A673 (cell line): Measurements from ENCODE around the gene RPS6KB1. TPM values are rescaled to one million over a fixed set of nuclear protein-coding genes. Genes with fewer than 3 reads are reported as not detected.
"Not testable (repeated sequence)": the region's sequence is repeated elsewhere in the genome, so short reads cannot be mapped to it uniquely, and the experiment has no call there.

Experiments used
- BruUV-seq: library from RNA; stranded (reverse); fragments of 400-500 nt; replicated peaks from 2 replicates; lab custom pipeline; 2021; lab: Mats Ljungman, UMichigan
- CTCF ChIA-PET: fragments of 300-600 bp; sonication (Branson Sonifier 250); formaldehyde crosslinking; loops from one replicate; lab custom pipeline; 2022; ENCODE audit warnings: antibody characterized with exemption; lab: Charles Lee
- POLR2A ChIA-PET: fragments of 300-600 bp; sonication (Branson Sonifier 250); formaldehyde crosslinking; loops from one replicate; lab custom pipeline; 2022; ENCODE audit warnings: antibody characterized with exemption; ENCODE audit not compliant: low non-redundant PET; lab: Charles Lee
- DNase-seq: peaks from one replicate; pipeline ENCODE4 v3.0.0-alpha.2; 2015; ENCODE audit warnings: low spot score
- H3K27ac ChIP-seq: fragments of 200-600 bp; sonication (generic); 2 replicates; pipeline ENCODE4 v1.5.1; 2016; ENCODE audit warnings: mixed run types, low read depth, mild to moderate bottlenecking, mixed read lengths, antibody characterized with exemption, low read length; ENCODE audit not compliant: poor library complexity, severe bottlenecking
- H3K27me3 ChIP-seq: fragments of 200-600 bp; sonication (generic); replicated peaks from 2 replicates; pipeline ENCODE4 v1.6.1; 2017; ENCODE audit warnings: mixed run types, low read depth, mild to moderate bottlenecking, mixed read lengths, antibody characterized with exemption, low read length; ENCODE audit not compliant: insufficient read depth, poor library complexity
- H3K36me3 ChIP-seq: fragments of 200-600 bp; sonication (generic); 2 replicates; pipeline ENCODE4 v1.6.1; 2016; ENCODE audit warnings: mixed run types, mild to moderate bottlenecking, mixed read lengths, antibody characterized with exemption, low read length; ENCODE audit not compliant: insufficient read depth, poor library complexity, severe bottlenecking
- H3K4me1 ChIP-seq: fragments of 200-600 bp; sonication (generic); 2 replicates; pipeline ENCODE4 v1.6.1; 2017; ENCODE audit warnings: mixed run types, mild to moderate bottlenecking, mixed read lengths, antibody characterized with exemption, low read length; ENCODE audit not compliant: insufficient read depth, poor library complexity, severe bottlenecking
- H3K4me3 ChIP-seq: fragments of 200-600 bp; sonication (generic); 2 replicates; pipeline ENCODE4 v1.5.1; 2016; ENCODE audit warnings: low read depth, mixed run types, mild to moderate bottlenecking, mixed read lengths, low read length; ENCODE audit not compliant: poor library complexity, severe bottlenecking
- H3K9me3 ChIP-seq: fragments of 200-600 bp; sonication (generic); 2 replicates; pipeline ENCODE4 v1.6.1; 2016; ENCODE audit warnings: mixed run types, low read depth, mild to moderate bottlenecking, mixed read lengths, antibody characterized with exemption, low read length; ENCODE audit not compliant: poor library complexity, severe bottlenecking
- EZH2 ChIP-seq: fragments of 200-600 bp; sonication (generic); IDR thresholded peaks from 2 replicates; pipeline ENCODE4 v1.6.1; 2017; ENCODE audit warnings: borderline replicate concordance, low read depth, mild to moderate bottlenecking, mixed read lengths, antibody characterized with exemption, low read length; ENCODE audit not compliant: poor library complexity, severe bottlenecking
- intact Hi-C: fragments of 100-400 bp; cut with micrococcal nuclease; formaldehyde crosslinking; loops from one replicate; pipeline ENCODE4 v1.10.0; 2022; ENCODE audit not compliant: unreplicated experiment
- total RNA-seq: library from RNA; stranded (reverse); gene quantifications from 2 replicates; pipeline ENCODE4 v1.2.3, GENCODE V29; 2021
- TF ChIP-seq, protein P1 (sequence below): fragments of 300-800, 200-600 bp; sonication (generic); conservative IDR thresholded peaks from 2 replicates; pipeline ENCODE4 v1.5.1; 2017; ENCODE audit warnings: low read depth, mild to moderate bottlenecking, antibody characterized with exemption, low read length, moderate library complexity, mixed read lengths

The RPS6KB1 gene
- total RNA-seq, 1 experiment from 2014 or later = 56.5 TPM

DNA sequence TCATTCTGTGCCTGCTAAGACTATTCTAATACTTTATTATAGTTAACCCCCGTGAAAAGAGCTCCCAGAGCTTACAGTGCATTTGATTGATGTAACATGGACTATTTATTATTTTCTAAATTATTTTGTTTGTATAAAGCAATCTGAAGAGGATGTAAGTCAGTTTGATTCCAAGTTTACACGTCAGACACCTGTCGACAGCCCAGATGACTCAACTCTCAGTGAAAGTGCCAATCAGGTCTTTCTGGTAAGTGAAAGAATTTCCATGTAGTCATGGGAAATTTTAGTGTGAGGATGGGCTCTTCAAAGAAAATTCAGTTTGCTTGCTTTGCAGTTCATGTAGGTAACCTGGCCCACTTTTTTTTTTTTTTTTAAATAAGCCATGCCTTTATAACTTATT, 47.8 kb downstream of the RPS6KB1 start:
- DNase-seq, H3K9me3 ChIP-seq, H3K4me3 ChIP-seq, POLR2A ChIA-PET, BruUV-seq, intact Hi-C loops, H3K4me1 ChIP-seq, H3K27ac ChIP-seq, H3K27me3 ChIP-seq: not testable (repeated sequence)
- H3K36me3 ChIP-seq = peaks cover 43% of the 10 kb centered on the region
- CTCF ChIA-PET = interaction anchor here (1.2 kb wide), 1 partner anchor 26 kb away, joined by 3 read pairs; no protein-coding TSS in a partner anchor

DNA sequence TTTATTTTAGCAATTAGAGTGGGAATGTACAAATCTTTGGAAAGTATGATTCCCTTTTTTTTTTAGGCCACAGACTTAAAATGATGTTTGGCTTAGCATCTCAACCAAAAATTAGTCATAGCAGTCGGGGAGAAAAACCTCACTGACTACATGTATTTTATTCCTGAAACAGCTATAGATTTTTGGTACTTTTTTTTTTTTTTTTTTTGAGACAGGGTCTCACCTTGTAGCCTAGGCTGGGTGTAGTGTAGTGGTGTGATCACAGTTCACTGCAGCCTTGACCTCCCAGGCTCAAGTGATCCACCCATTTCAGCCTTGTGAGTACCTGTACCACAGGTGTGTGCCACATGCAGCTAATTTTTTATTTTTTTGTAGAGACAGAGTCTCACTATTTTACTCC, 48.2 kb downstream of the RPS6KB1 start:
- CTCF ChIA-PET = no interaction called here
- TF ChIP-seq EZH2 = no peak
- TF ChIP-seq, protein P1, sequence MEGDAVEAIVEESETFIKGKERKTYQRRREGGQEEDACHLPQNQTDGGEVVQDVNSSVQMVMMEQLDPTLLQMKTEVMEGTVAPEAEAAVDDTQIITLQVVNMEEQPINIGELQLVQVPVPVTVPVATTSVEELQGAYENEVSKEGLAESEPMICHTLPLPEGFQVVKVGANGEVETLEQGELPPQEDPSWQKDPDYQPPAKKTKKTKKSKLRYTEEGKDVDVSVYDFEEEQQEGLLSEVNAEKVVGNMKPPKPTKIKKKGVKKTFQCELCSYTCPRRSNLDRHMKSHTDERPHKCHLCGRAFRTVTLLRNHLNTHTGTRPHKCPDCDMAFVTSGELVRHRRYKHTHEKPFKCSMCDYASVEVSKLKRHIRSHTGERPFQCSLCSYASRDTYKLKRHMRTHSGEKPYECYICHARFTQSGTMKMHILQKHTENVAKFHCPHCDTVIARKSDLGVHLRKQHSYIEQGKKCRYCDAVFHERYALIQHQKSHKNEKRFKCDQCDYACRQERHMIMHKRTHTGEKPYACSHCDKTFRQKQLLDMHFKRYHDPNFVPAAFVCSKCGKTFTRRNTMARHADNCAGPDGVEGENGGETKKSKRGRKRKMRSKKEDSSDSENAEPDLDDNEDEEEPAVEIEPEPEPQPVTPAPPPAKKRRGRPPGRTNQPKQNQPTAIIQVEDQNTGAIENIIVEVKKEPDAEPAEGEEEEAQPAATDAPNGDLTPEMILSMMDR = no peak
- Histone ChIP-seq H3K4me3 (no peak overlapping the region), H3K36me3 (peaks cover 42% of the 10 kb centered on the region), H3K27ac (no peak overlapping the region), H3K27me3 (no peaks in the 10 kb centered on the region), H3K4me1 (no peaks in the 10 kb centered on the region), H3K9me3 (no peaks in the 10 kb centered on the region)
- POLR2A ChIA-PET = no interaction called here
- BruUV-seq = no TSS peak
- no peak for DNase-seq
- intact Hi-C loops = no loop called here

DNA sequence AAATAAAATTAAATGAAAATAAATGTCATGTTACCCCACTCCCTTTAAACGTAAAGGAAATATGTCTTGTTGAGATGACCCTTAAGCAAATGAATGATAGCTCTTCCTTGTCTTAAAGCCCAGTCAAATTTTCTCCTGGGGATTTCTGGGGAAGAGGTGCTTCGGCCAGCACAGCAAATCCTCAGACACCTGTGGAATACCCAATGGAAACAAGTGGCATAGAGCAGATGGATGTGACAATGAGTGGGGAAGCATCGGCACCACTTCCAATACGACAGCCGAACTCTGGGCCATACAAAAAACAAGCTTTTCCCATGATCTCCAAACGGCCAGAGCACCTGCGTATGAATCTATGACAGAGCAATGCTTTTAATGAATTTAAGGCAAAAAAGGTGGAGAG, 53.5 kb downstream of the RPS6KB1 start:
- CTCF ChIA-PET, H3K9me3 ChIP-seq, POLR2A ChIA-PET, H3K4me3 ChIP-seq, H3K27ac ChIP-seq, H3K4me1 ChIP-seq, H3K27me3 ChIP-seq, BruUV-seq, intact Hi-C loops, DNase-seq: not testable (repeated sequence)
- peaks cover 37% of the 10 kb centered on the region for H3K36me3 ChIP-seq

DNA sequence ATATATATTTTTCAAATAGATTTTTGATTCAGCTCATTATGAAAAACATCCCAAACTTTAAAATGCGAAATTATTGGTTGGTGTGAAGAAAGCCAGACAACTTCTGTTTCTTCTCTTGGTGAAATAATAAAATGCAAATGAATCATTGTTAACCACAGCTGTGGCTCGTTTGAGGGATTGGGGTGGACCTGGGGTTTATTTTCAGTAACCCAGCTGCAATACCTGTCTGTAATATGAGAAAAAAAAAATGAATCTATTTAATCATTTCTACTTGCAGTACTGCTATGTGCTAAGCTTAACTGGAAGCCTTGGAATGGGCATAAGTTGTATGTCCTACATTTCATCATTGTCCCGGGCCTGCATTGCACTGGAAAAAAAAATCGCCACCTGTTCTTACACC, 54.4 kb downstream of the RPS6KB1 start:
- BruUV-seq, H3K9me3 ChIP-seq, H3K4me1 ChIP-seq, POLR2A ChIA-PET, intact Hi-C loops, CTCF ChIA-PET, H3K27me3 ChIP-seq, H3K27ac ChIP-seq, H3K4me3 ChIP-seq, DNase-seq: not testable (repeated sequence)
- peaks cover 34% of the 10 kb centered on the region for H3K36me3 ChIP-seq

DNA sequence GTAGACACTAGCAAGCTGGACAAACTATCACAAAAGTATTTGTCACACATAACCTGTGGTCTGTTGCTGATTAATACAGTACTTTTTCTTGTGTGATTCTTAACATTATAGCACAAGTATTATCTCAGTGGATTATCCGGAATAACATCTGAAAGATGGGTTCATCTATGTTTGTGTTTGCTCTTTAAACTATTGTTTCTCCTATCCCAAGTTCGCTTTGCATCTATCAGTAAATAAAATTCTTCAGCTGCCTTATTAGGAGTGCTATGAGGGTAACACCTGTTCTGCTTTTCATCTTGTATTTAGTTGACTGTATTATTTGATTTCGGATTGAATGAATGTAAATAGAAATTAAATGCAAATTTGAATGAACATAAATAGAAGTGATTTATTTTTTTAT, 57.1 kb downstream of the RPS6KB1 start:
- H3K36me3 ChIP-seq = peaks cover 21% of the 10 kb centered on the region
- no peaks in the 10 kb centered on the region for H3K27me3 ChIP-seq
- H3K4me1 ChIP-seq = no peaks in the 10 kb centered on the region
- no TSS peak for BruUV-seq
- TF ChIP-seq, protein P1 = no peak
- TF ChIP-seq EZH2 = no peak
- DNase-seq = no peak
- no peaks in the 10 kb centered on the region for H3K9me3 ChIP-seq
- H3K27ac ChIP-seq = no peak overlapping the region
- ChIA-PET POLR2A (no interaction called here), CTCF (no interaction called here)
- H3K4me3 ChIP-seq = no peak overlapping the region
- intact Hi-C loops = no loop called here
